Body of pancreas (tissue), 4 donors: Measurements from ENCODE around the gene GPR42. TPM values are rescaled to one million over a fixed set of nuclear protein-coding genes. Genes with fewer than 3 reads are reported as not detected.

ENCODE experiments used
- ATAC-seq: fragments of 150-250 bp; one replicate; pipeline ENCODE4 v1.9.1; 2016
- DNase-seq, 4 donors: peaks; one replicate each; pipeline ENCODE4 v3.0.0-alpha.2; 2019
- H3K27ac ChIP-seq, 4 donors: fragments of 200-600 bp; sonication (generic); 1 replicate in 3 of 4; 2 replicates in 1 of 4; pipeline versions ENCODE4 v1.5.1 to v1.6.1; 2016 to 2019; ENCODE audit warnings: mild to moderate bottlenecking in 1 of 4, mixed read lengths in 1 of 4, moderate library complexity in 1 of 4
- H3K27me3 ChIP-seq, 2 donors: fragments of 200-600 bp; sonication (generic); one replicate each; pipeline ENCODE4 v1.6.0; 2016; ENCODE audit warnings: mild to moderate bottlenecking in 1 of 2
- H3K36me3 ChIP-seq, 2 donors: fragments of 200-600 bp; sonication (generic); replicated peaks in 1 of 2; 2 replicates each; pipeline ENCODE4 v1.5.1; 2016; ENCODE audit warnings: low read depth in 2 of 2; ENCODE audit not compliant: insufficient read depth in 1 of 2
- H3K4me1 ChIP-seq: fragments of 200-600 bp; sonication (generic); one replicate; pipeline ENCODE4 v1.6.0; 2016
- H3K4me3 ChIP-seq, 2 donors: fragments of 200-600 bp; sonication (generic); 1 replicate in 1 of 2; 2 replicates in 1 of 2; pipeline ENCODE4 v1.5.1; 2016 to 2019
- H3K9me3 ChIP-seq, 3 donors: fragments of 200-600 bp; sonication (generic); 1 replicate in 2 of 3; 2 replicates in 1 of 3; pipeline ENCODE4 v1.5.1; 2016
- CTCF ChIP-seq, 7 experiments: fragments of 450-650 bp in 4 of 7; fragments of 200-600 bp in 3 of 7; sonication (generic) in 3 of 7; IDR thresholded peaks; one replicate each; pipeline ENCODE4 v1.5.1; 2016 to 2019; ENCODE audit warnings: antibody characterized with exemption in 7 of 7
- POLR2A ChIP-seq, 3 donors: fragments of 450-650 bp; IDR thresholded peaks; one replicate each; pipeline ENCODE4 v1.6.1; 2016; ENCODE audit warnings: antibody characterized with exemption in 3 of 3, mild to moderate bottlenecking in 2 of 3
- WGBS, 2 donors: methylation state at CpG; one replicate each; pipeline ENCODE4 v1.1.5; 2017; 5-methylcytosine and 5-hydroxymethylcytosine counted together
- intact Hi-C: fragments of 100-400 bp; cut with DNase I; formaldehyde crosslinking; loops from one replicate; pipeline ENCODE4 v1.15.1; 2023
- total RNA-seq, 2 donors: library from RNA; depleted of rRNA; stranded (reverse); fragments of >200 nt; gene quantifications; one replicate each; pipeline ENCODE4 v1.1.0, GENCODE V29; 2016

The GPR42 gene
- total RNA-seq, 2 donors from 2014 or later, result not detected

- 48 to 57% methylated on average over 9 to 11 of the region's 11 CpGs for WGBS, 2 donors
- Histone ChIP-seq H3K4me1 (no peaks in the 10 kb centered on the region), H3K27me3 (peaks cover 0 to 6% of the 10 kb centered on the region in 2 donors), H3K9me3 (no peaks in the 10 kb centered on the region), H3K36me3 (no peaks in the 10 kb centered on the region), H3K4me3 (no peak overlapping the region), H3K27ac (no peak overlapping the region)
- intact Hi-C loops, result loop anchor here (5.0 to 10.0 kb wide), 2 partner anchors 127 to 149 kb away; partner anchors contain the start of gene KRTDAP
- TF ChIP-seq CTCF (IDR thresholded peaks at IDR 0.05) (no peak), POLR2A (IDR thresholded peaks at IDR 0.05) (no peak)
- DNase-seq, result peak in 2 of 4 donors; percentile 1 to 6
- ATAC-seq, result no peak
Observed at GRCh38 chr19:35345671-35346111, 25.2 kb upstream of the GPR42 start.

GRCh38 chr19:35346193-35347052 is 24.4 kb upstream of the GPR42 start:
- no peak for ATAC-seq
- Histone ChIP-seq H3K27me3 (peaks cover 0 to 6% of the 10 kb centered on the region in 2 donors), H3K36me3 (no peaks in the 10 kb centered on the region), H3K4me1 (no peaks in the 10 kb centered on the region), H3K9me3 (no peaks in the 10 kb centered on the region), H3K27ac (no peak overlapping the region), H3K4me3 (no peak overlapping the region)
- peak in 2 of 4 donors; percentile 10 to 14 for DNase-seq
- WGBS, 2 donors, result 53 to 59% methylated on average over 23 to 28 of the region's 28 CpGs
- intact Hi-C loops, result loop anchor here (5.0 to 10.0 kb wide), 2 partner anchors 126 to 148 kb away; partner anchors contain the start of gene KRTDAP
- no peak for TF ChIP-seq CTCF (IDR thresholded peaks at IDR 0.05)
- no peak for TF ChIP-seq POLR2A (IDR thresholded peaks at IDR 0.05)

GRCh38 chr19:35347171-35347929 is 23.5 kb upstream of the GPR42 start, which contains the start of gene FFAR1:
TSS of gene FFAR1 (plus strand) at chr19:35347902. CDS start at chr19:35351552, 3,650 bp downstream.
- no peaks in the 10 kb centered on the region for H3K4me1 ChIP-seq
- DNase-seq, result peak in 2 of 4 donors; percentile 7 to 68
- ATAC-seq, result no peak
- no peak within 1 kb of the TSS for H3K4me3 ChIP-seq
- peaks cover 0 to 6% of the 10 kb centered on the region in 2 donors for H3K27me3 ChIP-seq
- intact Hi-C loops, result loop anchor here (5.0 to 10.0 kb wide), 2 partner anchors 125 to 147 kb away; partner anchors contain the start of gene KRTDAP
- H3K9me3 ChIP-seq, result no peaks in the 10 kb centered on the region
- TF ChIP-seq POLR2A (IDR thresholded peaks at IDR 0.05) (no peak), CTCF (IDR thresholded peaks at IDR 0.05) (no peak)
- WGBS, 2 donors, result 52 to 56% methylated on average over 18 of the region's 18 CpGs
- peak within 1 kb of the TSS in 1 of 4 donors; percentile 14 for H3K27ac ChIP-seq
- no peaks in the 10 kb centered on the region for H3K36me3 ChIP-seq

GRCh38 chr19:35347930-35348298 is 23.0 kb upstream of the GPR42 start:
- no peaks in the 10 kb centered on the region for H3K4me1 ChIP-seq
- no peak for DNase-seq
- no peak for TF ChIP-seq POLR2A (IDR thresholded peaks at IDR 0.05)
- no peak for TF ChIP-seq CTCF (IDR thresholded peaks at IDR 0.05)
- 65 to 72% methylated on average over 7 of the region's 7 CpGs for WGBS, 2 donors
- no peaks in the 10 kb centered on the region for H3K9me3 ChIP-seq
- intact Hi-C loops, result loop anchor here (5.0 to 10.0 kb wide), 2 partner anchors 124 to 147 kb away; partner anchors contain the start of gene KRTDAP
- ATAC-seq, result no peak
- no peak overlapping the region for H3K4me3 ChIP-seq
- H3K27me3 ChIP-seq, result peaks cover 0 to 6% of the 10 kb centered on the region in 2 donors
- no peak overlapping the region for H3K27ac ChIP-seq
- H3K36me3 ChIP-seq, result no peaks in the 10 kb centered on the region
